Measurements from ENCODE around the gene MACROD2.

GRCh38 chr20:13984211-13984610 is 11.1 kb upstream of the MACROD2 start:
- TF ChIP-seq REST (IDR thresholded peaks at IDR 0.05; ENCODE audit: insufficient read depth in 1 of 2, low read depth in 2 of 2, low read length in 2 of 2) = no peak
- no peak for TF ChIP-seq POLR2AphosphoS5 (IDR thresholded peaks at IDR 0.05; ENCODE audit: low read depth, low read length)
